ENCODE measurements around the gene SRCIN1. TPM values are rescaled to one million over a fixed set of nuclear protein-coding genes. Genes with fewer than 3 reads are reported as not detected.

The SRCIN1 gene
- total RNA-seq, 1 experiment from 2014 or later, result 25.8 TPM

DNA sequence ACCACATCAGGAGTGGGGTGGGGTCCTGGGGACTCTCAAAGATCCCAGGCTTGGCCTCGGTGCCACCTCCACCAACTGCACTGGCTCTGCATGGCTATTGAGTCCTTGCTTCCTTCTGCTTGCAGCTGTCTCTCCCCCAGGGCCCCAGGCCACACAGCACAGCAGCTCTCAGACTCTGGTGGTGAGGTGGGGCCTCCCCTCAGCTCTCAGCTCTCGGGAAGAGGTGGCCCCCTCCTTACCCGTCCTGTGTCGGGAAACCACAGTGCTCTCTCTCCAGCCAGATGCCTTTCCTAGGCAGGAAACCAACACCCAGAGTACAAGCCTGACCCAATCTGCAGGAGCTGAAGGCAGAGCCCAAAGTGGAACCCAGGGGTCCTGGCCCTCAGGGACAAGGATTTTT, 18.5 kb downstream of the SRCIN1 start:
- no peak for DNase-seq
- Histone ChIP-seq H3K4me1 (peaks cover 12% of the 10 kb centered on the region), H3K36me3 (ENCODE audit: control insufficient read depth, insufficient read depth, low read length) (no peaks in the 10 kb centered on the region; the same call in 1 of the 2 replicates), H3K27me3 (replicated peaks; ENCODE audit: control insufficient read depth, insufficient read depth, low read length) (no peaks in the 10 kb centered on the region), H3K4me3 (ENCODE audit: low read depth, low read length) (no peak overlapping the region), H3K9me3 (no peaks in the 10 kb centered on the region)
- CTCF ChIA-PET, result interaction anchor here (1.2 to 5.6 kb wide), 3 partner anchors 12 to 74 kb away, joined by 3 to 111 read pairs (median 3); no protein-coding TSS in a partner anchor
- POLR2A ChIA-PET, result no interaction called here
- peaks cover 5% of the 10 kb centered on the region for H3K36me3 Mint-ChIP-seq (ENCODE audit: insufficient read depth, unreplicated experiment)
- no peaks in the 10 kb centered on the region for H3K27me3 Mint-ChIP-seq (ENCODE audit: insufficient read depth, unreplicated experiment)
- no TSS peak for BruUV-seq (replicated peaks)
- TF ChIP-seq, protein P1, sequence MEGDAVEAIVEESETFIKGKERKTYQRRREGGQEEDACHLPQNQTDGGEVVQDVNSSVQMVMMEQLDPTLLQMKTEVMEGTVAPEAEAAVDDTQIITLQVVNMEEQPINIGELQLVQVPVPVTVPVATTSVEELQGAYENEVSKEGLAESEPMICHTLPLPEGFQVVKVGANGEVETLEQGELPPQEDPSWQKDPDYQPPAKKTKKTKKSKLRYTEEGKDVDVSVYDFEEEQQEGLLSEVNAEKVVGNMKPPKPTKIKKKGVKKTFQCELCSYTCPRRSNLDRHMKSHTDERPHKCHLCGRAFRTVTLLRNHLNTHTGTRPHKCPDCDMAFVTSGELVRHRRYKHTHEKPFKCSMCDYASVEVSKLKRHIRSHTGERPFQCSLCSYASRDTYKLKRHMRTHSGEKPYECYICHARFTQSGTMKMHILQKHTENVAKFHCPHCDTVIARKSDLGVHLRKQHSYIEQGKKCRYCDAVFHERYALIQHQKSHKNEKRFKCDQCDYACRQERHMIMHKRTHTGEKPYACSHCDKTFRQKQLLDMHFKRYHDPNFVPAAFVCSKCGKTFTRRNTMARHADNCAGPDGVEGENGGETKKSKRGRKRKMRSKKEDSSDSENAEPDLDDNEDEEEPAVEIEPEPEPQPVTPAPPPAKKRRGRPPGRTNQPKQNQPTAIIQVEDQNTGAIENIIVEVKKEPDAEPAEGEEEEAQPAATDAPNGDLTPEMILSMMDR (IDR thresholded peaks at IDR 0.05; ENCODE audit: insufficient read depth in 1 of 2, low read depth in 1 of 2, low read length in 1 of 2, severe bottlenecking in 1 of 2, unreplicated experiment in 1 of 2), result no peak
- intact Hi-C loops (cut with micrococcal nuclease; ENCODE audit: unreplicated experiment), result no loop called here
- H3K9me3 Mint-ChIP-seq (ENCODE audit: unreplicated experiment), result no peaks in the 10 kb centered on the region
- H3K27ac Mint-ChIP-seq (ENCODE audit: unreplicated experiment), result no peak overlapping the region
- peaks cover 8% of the 10 kb centered on the region for H3K4me1 Mint-ChIP-seq (ENCODE audit: low read depth, unreplicated experiment)
- no peak overlapping the region for H3K4me3 Mint-ChIP-seq (ENCODE audit: unreplicated experiment)

DNA sequence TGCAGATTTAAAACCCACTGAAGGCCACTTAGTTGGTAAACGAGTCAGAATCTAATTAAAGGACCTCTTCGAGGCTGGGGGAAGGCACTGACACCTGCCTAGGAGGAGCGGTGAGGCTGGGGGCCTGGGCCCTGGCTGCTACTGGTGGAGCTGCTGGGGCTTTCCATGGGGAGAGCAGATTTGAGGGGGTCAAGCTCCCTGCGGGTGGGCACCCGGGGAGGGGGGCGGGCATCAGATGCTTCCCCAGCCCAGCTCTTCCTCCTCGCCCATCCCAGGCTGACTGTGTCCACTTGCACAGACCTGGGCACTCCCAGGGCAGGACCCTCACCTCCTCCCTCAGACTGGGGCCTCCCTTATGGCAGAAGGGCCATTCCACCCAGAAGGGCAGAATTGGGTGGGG, 19.0 kb downstream of the SRCIN1 start:
- TF ChIP-seq, protein P1 (IDR thresholded peaks at IDR 0.05; ENCODE audit: insufficient read depth in 1 of 2, low read depth in 1 of 2, low read length in 1 of 2, severe bottlenecking in 1 of 2, unreplicated experiment in 1 of 2), result no peak
- H3K36me3 Mint-ChIP-seq (ENCODE audit: insufficient read depth, unreplicated experiment), result peaks cover under 1% of the 10 kb centered on the region
- H3K4me1 ChIP-seq, result peaks cover 12% of the 10 kb centered on the region
- DNase-seq, result no peak
- H3K4me1 Mint-ChIP-seq (ENCODE audit: low read depth, unreplicated experiment), result peaks cover 8% of the 10 kb centered on the region
- no peak overlapping the region for H3K4me3 Mint-ChIP-seq (ENCODE audit: unreplicated experiment)
- intact Hi-C loops (cut with micrococcal nuclease; ENCODE audit: unreplicated experiment), result no loop called here
- H3K4me3 ChIP-seq (ENCODE audit: low read depth, low read length), result no peak overlapping the region
- ChIA-PET CTCF (interaction anchor here (0.6 to 5.6 kb wide), 4 partner anchors 12 to 142 kb away, joined by 3 to 111 read pairs (median 4); no protein-coding TSS in a partner anchor), POLR2A (no interaction called here)
- H3K9me3 Mint-ChIP-seq (ENCODE audit: unreplicated experiment), result no peaks in the 10 kb centered on the region
- no peaks in the 10 kb centered on the region; the same call in 1 of the 2 replicates for H3K36me3 ChIP-seq (ENCODE audit: control insufficient read depth, insufficient read depth, low read length)
- BruUV-seq (replicated peaks), result no TSS peak
- no peaks in the 10 kb centered on the region for H3K27me3 Mint-ChIP-seq (ENCODE audit: insufficient read depth, unreplicated experiment)
- H3K9me3 ChIP-seq, result no peaks in the 10 kb centered on the region
- no peaks in the 10 kb centered on the region for H3K27me3 ChIP-seq (replicated peaks; ENCODE audit: control insufficient read depth, insufficient read depth, low read length)
- H3K27ac Mint-ChIP-seq (ENCODE audit: unreplicated experiment), result no peak overlapping the region

DNA sequence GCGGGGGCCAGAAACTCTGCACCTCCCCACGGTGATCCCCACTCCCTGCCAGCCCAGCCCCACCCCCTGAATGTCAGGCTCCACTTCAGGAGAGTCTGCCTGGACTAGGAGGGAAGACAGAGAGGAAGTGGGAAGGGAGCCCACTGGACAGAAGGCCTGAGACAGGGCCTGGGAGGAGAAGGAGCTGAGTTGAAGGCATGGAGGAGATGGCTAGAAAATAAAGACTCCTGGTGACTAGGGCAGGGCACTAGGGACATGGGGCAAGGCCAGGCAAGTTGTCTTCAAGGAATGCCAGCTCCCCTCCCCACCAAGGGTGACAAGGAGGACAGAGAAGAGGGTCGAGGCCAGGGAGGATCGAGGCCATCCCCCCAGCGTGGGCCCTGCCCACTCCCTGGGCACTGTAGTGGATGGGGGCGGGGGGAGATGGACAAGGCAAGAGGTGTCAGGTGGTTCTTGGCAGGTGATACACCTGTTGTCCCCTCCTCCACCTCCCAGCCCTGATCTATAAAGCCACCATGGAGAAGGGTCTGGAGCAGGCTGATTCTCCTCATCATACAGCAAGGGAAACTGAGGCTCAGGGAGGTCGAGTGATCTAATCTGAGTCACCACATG, 19.7 kb downstream of the SRCIN1 start:
- TF ChIP-seq, protein P1 (IDR thresholded peaks at IDR 0.05; ENCODE audit: insufficient read depth in 1 of 2, low read depth in 1 of 2, low read length in 1 of 2, severe bottlenecking in 1 of 2, unreplicated experiment in 1 of 2), result no peak
- Histone ChIP-seq H3K27me3 (replicated peaks; ENCODE audit: control insufficient read depth, insufficient read depth, low read length) (no peaks in the 10 kb centered on the region), H3K9me3 (no peaks in the 10 kb centered on the region), H3K36me3 (ENCODE audit: control insufficient read depth, insufficient read depth, low read length) (no peaks in the 10 kb centered on the region; the same call in 1 of the 2 replicates), H3K4me3 (ENCODE audit: low read depth, low read length) (no peak overlapping the region), H3K4me1 (peaks cover 12% of the 10 kb centered on the region)
- ChIA-PET CTCF (interaction anchor here (0.6 to 5.6 kb wide), 4 partner anchors 27 to 240 kb away, joined by 4 to 111 read pairs (median 14); no protein-coding TSS in a partner anchor), POLR2A (no interaction called here)
- no peak overlapping the region for H3K27ac Mint-ChIP-seq (ENCODE audit: unreplicated experiment)
- H3K4me1 Mint-ChIP-seq (ENCODE audit: low read depth, unreplicated experiment), result peaks cover 8% of the 10 kb centered on the region
- no peak overlapping the region for H3K4me3 Mint-ChIP-seq (ENCODE audit: unreplicated experiment)
- H3K9me3 Mint-ChIP-seq (ENCODE audit: unreplicated experiment), result no peaks in the 10 kb centered on the region
- no peak for DNase-seq
- intact Hi-C loops (cut with micrococcal nuclease; ENCODE audit: unreplicated experiment), result no loop called here
- H3K36me3 Mint-ChIP-seq (ENCODE audit: insufficient read depth, unreplicated experiment), result no peaks in the 10 kb centered on the region
- H3K27me3 Mint-ChIP-seq (ENCODE audit: insufficient read depth, unreplicated experiment), result no peaks in the 10 kb centered on the region
- BruUV-seq (replicated peaks), result no TSS peak
